GM19035 (cell line): ENCODE results near the gene OFD1.

Experiments used
- ATAC-seq: cut with Tn5 transposase; IDR thresholded peaks from one replicate; pipeline ENCODE4 v1.9.1; 2021; ENCODE audit not compliant: unreplicated experiment

The OFD1 gene

DNA sequence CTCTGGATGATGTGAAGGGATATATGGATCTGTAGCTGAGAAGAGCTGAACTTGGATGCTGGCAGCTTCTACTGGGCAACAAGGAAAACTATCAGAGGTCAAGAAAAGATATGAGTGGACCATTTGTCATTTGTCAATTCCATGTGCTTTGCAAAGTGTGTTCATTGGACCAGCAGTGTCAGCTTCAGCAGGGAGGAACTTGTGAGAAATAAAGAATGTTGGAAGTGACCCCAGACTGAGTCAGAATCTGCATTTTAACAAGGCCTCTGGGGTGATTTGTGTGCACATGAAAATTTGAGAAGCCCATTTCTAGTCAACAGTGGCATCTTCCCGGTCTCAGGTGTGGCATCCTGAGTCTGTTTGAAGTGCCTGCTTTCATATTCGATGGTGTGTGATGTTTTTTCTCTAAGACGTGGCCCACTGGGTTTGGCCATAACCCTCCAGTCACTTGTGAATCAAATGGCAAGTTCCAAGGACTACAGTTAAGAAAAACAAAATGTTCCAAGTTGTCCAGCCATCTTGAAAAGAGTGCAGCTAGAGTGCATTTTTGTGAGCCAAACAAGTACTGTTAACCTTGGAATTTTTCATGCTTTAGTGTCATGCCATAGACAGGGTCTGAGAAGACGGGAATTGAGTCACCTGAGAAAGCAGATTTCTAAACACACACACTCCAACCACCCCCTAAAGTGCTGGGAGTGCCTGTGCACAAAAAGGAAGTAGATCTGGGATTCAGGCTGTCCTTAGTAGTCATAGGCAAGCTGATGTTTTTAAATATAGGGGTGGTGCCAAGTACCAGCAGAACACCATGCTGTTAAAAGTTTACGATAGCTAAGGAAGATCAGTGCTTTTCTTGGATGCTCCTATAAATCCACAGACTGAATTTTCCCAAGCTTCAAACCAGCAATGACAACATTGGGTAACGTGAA, 55.9 kb downstream of the OFD1 start:
- ATAC-seq, result no peak

DNA sequence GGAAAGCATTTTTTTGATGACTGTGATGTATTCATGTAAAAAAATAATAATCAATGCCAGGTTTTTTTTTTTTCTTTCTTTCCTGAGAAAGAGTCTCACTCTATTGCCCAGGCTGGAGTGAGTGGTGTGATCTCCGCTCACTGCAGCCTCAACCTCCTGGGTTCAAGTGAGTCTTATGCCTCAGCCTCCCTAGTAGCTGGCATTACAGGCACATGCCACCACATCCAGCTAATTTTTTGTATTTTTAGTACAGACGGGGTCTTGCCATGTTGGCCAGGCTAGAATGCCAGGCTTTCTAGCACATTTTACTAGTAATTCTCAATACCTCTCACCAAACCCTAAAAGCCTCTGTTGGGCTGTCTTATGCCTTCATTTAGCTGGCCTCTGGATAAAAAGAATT, 56.6 kb downstream of the OFD1 start:
- no peak for ATAC-seq

DNA sequence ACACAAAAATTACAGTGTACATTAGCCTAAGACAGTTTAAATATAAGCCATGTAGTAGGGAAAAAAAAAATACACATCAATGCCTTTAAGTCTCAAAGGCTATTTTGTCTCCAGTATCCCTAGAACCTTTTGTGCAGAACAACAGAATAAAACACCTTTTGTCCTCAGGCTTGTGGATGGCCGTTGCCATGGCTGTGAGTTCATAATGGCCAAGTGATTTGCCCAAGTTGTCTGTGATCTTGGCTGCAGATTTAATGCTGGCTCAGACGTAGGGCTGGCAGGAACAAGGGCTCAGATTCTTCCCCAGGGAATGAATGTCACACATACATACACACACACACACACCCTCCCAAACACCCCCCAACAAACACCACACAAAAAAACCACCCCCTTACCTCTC, 57.0 kb downstream of the OFD1 start:
- ATAC-seq, result no peak

- no peak for ATAC-seq
These were observed 59.3 kb downstream of the OFD1 start for GRCh38 chrX:13793897-13794296.

GRCh38 chrX:13794417-13794816, 59.9 kb downstream of the OFD1 start:
- no peak for ATAC-seq

DNA sequence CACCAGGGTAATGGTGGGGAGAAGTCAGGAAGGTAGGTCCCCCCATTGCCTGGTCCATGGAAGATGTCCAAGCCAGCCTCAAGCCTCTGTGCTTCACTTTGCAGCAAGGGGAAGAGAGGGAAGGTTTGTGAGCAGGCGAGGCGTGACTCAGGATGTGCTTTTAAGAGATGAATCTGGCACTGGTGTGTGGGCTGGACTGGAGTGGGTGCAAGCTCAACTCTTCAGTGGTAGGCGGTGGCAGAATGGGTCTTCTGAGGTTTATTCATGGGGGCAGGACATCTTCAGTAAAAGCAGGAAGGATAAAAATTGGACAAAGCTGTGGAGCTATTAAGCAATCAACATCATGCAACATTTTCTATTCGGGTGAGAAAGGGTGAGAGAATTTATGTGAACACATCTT, 63.0 kb downstream of the OFD1 start:
- no peak for ATAC-seq

- no peak for ATAC-seq
These were observed 63.6 kb downstream of the OFD1 start for GRCh38 chrX:13798184-13798583.

DNA sequence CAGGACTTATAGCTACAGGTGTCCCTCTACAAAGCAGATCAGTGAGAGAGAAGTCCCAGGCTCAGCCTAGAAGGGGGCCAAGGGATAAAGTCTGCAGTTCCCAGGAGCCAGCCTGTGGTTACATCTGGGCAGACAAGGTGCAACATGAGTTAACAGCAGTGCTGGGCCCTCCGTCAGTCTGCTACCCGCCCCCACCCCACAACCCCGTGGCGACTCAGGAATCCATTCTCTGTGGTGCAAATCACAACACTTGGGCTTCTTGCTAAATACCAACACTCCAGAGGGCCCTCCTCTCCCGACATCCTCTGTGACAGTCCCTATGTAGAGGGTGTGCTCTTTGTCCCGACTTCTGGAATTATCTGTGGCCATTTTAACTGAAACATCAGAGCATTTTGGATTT, 68.6 kb downstream of the OFD1 start:
- no peak for ATAC-seq

DNA sequence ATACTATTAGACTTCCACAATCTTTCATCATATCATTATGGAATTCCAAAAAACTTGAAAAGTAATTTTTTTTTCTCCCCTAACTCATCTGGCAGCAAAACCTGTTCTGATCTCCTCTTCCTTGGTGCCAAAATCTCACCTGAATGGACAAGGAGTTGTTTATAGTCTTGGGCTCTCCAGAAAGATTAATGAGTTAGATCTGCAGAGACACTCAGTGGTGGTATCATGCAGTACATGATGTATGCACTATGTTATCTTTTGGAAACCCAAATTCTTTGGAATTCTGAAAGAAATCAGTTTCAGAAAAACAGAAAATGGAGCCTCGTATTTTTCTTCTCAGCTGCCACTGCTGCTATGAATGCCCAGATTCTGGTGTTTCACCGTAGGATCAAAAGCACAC, 70.7 kb downstream of the OFD1 start:
- ATAC-seq, result no peak

DNA sequence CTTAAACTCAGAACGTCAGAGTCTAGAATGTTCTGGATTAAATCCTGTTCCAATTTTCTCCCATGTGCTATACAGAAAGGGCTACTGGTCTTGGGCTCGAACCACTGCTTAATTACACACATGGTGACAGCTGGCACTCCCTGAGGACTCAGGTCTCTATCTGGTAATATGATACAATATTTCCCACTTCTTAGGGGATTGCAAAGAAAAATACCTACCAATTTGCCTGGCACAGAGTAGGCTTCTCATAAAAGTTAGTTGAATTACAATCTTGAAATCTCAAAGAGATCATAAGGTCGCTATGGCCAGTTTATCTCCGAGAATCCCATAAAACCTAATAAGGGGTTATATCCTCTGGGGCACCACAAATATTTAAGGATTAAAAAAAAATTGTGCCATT, 73.7 kb downstream of the OFD1 start:
- ATAC-seq, result no peak

DNA sequence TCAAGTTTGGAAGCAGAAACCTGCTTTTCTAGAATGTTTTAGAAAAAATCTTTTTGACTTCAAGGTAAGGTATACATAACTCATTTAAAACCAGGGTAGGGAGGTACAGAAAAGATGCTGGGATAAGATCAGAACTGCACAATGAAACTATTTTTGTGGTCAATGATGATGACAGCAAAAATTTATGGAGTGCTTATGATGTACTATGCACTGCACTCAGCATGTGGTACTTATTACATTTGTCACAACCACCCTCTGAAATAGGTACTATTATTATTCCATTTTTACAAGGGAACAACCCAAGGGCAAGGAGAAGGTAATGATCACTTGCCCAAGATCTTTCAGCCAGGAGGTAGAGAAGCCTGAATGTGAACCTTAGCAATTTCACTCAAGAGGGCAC, 74.3 kb downstream of the OFD1 start:
- ATAC-seq, result no peak

DNA sequence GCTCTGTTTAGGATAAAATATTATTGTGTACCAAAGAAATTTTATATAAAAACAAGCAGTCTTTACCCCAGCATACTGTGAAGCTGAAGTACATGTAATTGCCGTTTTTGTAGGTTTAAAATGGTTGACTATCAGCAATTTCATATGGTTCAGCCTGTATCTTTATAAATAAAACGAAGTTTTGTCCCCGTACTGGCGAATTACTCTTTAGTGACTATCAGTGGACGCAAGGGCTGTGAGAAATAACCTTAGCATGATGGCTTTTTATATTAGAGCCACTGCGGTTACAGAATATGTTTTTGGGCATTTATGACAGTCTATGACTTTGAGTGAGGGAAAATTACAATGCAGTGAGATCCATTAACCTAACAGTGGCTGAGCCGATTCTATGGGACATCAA, 81.1 kb downstream of the OFD1 start:
- no peak for ATAC-seq

GRCh38 chrX:13816176-13816575, 81.6 kb downstream of the OFD1 start:
- ATAC-seq, result no peak

DNA sequence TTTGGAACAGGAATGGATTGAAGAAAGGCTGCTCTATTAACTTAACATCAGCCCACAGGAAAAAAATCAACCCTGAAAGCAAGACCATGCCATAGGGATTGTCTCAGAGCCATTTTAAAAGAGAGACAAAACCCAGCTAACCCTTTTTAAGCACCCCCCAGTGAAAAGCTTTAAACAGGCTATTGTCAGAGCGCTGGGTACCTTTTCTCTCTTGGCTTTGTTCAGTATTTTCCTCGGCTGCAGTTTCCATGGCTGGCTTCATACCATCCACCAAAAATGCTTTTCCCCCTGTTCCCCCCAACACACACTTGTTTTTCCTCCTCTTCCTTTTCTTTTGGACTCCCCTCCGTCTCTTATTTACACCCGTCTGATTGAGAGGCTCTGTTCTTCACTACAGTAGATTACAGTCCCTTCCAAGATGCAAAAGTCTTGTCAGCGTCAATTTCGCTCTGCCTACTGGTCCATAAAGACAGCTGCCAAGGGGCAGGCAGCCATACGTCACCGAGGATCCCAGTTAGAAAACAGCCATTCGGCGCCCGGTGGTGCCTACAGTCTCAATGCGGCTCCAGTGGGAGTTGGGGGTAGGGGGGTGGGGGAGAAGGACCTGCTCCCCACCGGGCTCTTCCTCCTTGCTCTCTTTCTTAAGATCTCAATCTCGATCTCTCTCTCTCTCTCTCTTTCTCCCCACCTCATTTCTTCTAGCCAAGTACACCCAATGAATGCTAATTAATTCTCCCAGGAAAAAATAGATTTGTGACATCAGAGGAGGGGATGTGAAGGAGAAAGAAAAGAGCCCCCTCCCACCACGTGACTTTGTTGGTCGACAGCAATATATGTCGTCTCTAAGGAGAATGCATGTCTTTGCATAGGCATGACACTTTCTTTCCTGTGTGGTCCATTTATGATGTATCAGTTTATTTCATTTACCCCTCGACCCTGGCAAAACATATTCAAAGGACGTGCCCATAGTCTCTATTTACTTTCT, 82.4 kb downstream of the OFD1 start, which contains the start of gene GPM6B:
Gene GPM6B (minus strand): TSS at position 451 of the 985 bp plus-strand sequence. CDS start 189 bp downstream, at position 262.
- no peak for ATAC-seq
